ENCODE measurements around the gene CORO6. TPM values are rescaled to one million over a fixed set of nuclear protein-coding genes. Genes with fewer than 3 reads are reported as not detected.

The CORO6 gene
- total RNA-seq, 1 donor from 2014 or later, result 5.7 TPM

Small RNA genes within 50 kb of the gene (small RNA-seq; reads per million reads assigned to genes)
- gene RNU6-920P (ENCODE audit: low replicate concordance), result not detected

Other genes with a start within 250 kb of the CORO6 start
- gene TAOK1, start 232.5 kb downstream of the CORO6 start, total RNA-seq, result 57.8 TPM
- gene ABHD15, start 55.9 kb downstream of the CORO6 start, total RNA-seq, result 7.0 TPM
- gene TP53I13, start 54.2 kb downstream of the CORO6 start, total RNA-seq, result 24.3 TPM
- gene GIT1, start 33.3 kb downstream of the CORO6 start, total RNA-seq, result 13.3 TPM
- 8.0 TPM for gene ANKRD13B, start 29.8 kb downstream of the CORO6 start, total RNA-seq

Measured in skin of body (tissue), 2 donors.